SU-DHL-6 (cell line): ENCODE data around the gene RTRAF.

Experiments used
- CTCF ChIP-seq: fragments of 200-600 bp; sonication (generic); IDR thresholded peaks from one replicate; pipeline ENCODE4 v1.5.1; 2017; ENCODE audit warnings: antibody characterized with exemption, mild to moderate bottlenecking, low read length, moderate library complexity; ENCODE audit not compliant: insufficient read depth, poor library complexity, severe bottlenecking
- EZH2phosphoT487 ChIP-seq: fragments of 200-600 bp; sonication (generic), shearing (Covaris generic); conservative IDR thresholded peaks from 2 replicates; pipeline ENCODE4 v1.6.1; 2018; ENCODE audit warnings: mild to moderate bottlenecking, antibody characterized with exemption, low read length, moderate library complexity, mixed read lengths

- TF ChIP-seq EZH2phosphoT487 (no peak), CTCF (no peak)
Measured at GRCh38 chr14:52054678-52055077, 65.3 kb downstream of the RTRAF start.
